Panc1 (cell line): ENCODE results near the gene ST6GALNAC1. TPM values are rescaled to one million over a fixed set of nuclear protein-coding genes. Genes with fewer than 3 reads are reported as not detected.

Experiments
- ATAC-seq: fragments of 200-7000 bp; cut with Tn5 transposase; 2 replicates; pipeline ENCODE4 v1.9.1; 2020; ENCODE audit warnings: mild to moderate bottlenecking, moderate library complexity
- BruUV-seq: library from RNA; stranded (reverse); fragments of 400-500 nt; replicated peaks from 2 replicates; lab custom pipeline; 2021; lab: Mats Ljungman, UMichigan
- CTCF ChIA-PET: fragments of 300-600 bp; sonication (Branson Sonifier 250); formaldehyde crosslinking; loops from one replicate; lab custom pipeline; 2022; ENCODE audit warnings: antibody characterized with exemption; lab: Charles Lee
- POLR2A ChIA-PET: fragments of 300-600 bp; sonication (Branson Sonifier 250); formaldehyde crosslinking; loops from one replicate; lab custom pipeline; 2022; ENCODE audit warnings: antibody characterized with exemption; lab: Charles Lee
- DNase-seq: peaks from one replicate; pipeline ENCODE4 v3.0.0-alpha.2; 2010; ENCODE audit warnings: low read depth, low spot score
- H3K27ac ChIP-seq: 2 replicates; pipeline ENCODE4 v1.5.1; 2011; ENCODE audit warnings: mild to moderate bottlenecking, low read length, inconsistent platforms
- H3K27me3 ChIP-seq: fragments of 200-500 bp; sonication (Bioruptor generic); 2 replicates; pipeline ENCODE4 v1.6.0; 2014; ENCODE audit warnings: low read length, inconsistent platforms; ENCODE audit not compliant: control insufficient read depth, insufficient read depth
- H3K36me3 ChIP-seq: fragments of 200-500 bp; sonication (Bioruptor generic); 2 replicates; pipeline ENCODE4 v1.5.1; 2014; ENCODE audit warnings: inconsistent platforms, mild to moderate bottlenecking, low read length, moderate library complexity; ENCODE audit not compliant: control insufficient read depth, insufficient read depth
- H3K4me1 ChIP-seq: 2 replicates; pipeline ENCODE4 v1.5.1; 2011; ENCODE audit warnings: inconsistent platforms, mild to moderate bottlenecking, low read length, moderate library complexity; ENCODE audit not compliant: control insufficient read depth, insufficient read depth
- H3K4me3 ChIP-seq, 2 experiments: 2 replicates each; pipeline ENCODE4 v1.5.1; 2011 to 2012; ENCODE audit warnings: low read depth in 2 of 2, low read length in 2 of 2, mild to moderate bottlenecking in 2 of 2, inconsistent platforms in 1 of 2, moderate library complexity in 1 of 2
- H3K9me3 ChIP-seq: fragments of 200-500 bp; sonication (Bioruptor generic); 2 replicates; pipeline ENCODE4 v1.5.1; 2014; ENCODE audit warnings: low read depth, mild to moderate bottlenecking, inconsistent platforms, low read length, moderate library complexity; ENCODE audit not compliant: control insufficient read depth, insufficient read depth
- CTCF ChIP-seq: fragments of 450-650 bp; IDR thresholded peaks from 2 replicates; pipeline ENCODE4 v1.5.1; 2017; ENCODE audit warnings: mild to moderate bottlenecking
- POLR2AphosphoS5 ChIP-seq: IDR thresholded peaks from 2 replicates; pipeline ENCODE4 v1.6.1; 2012; ENCODE audit warnings: mild to moderate bottlenecking, low read depth, low read length, moderate library complexity
- REST ChIP-seq, 2 experiments: IDR thresholded peaks; 2 replicates each; pipeline ENCODE4 v1.6.1; 2011 to 2012; ENCODE audit warnings: low read depth in 2 of 2, control low read depth in 1 of 2, low read length in 1 of 2, mild to moderate bottlenecking in 1 of 2, moderate library complexity in 1 of 2; ENCODE audit not compliant: insufficient read depth in 1 of 2
- SIN3A ChIP-seq: IDR thresholded peaks from 2 replicates; pipeline ENCODE4 v1.6.1; 2012; ENCODE audit warnings: low read depth, mild to moderate bottlenecking, low read length, moderate library complexity, borderline replicate concordance; ENCODE audit not compliant: insufficient read depth
- TCF7L2 ChIP-seq: IDR thresholded peaks from 2 replicates; pipeline ENCODE4 v1.6.1; 2011; ENCODE audit warnings: mild to moderate bottlenecking, low read depth, low read length, inconsistent platforms
- in situ Hi-C: cut with HindIII; loops from 2 replicates; pipeline ENCODE4 v1.10.0; 2016; ENCODE audit warnings: low sequenced_read_pairs, low pct_unique_long_range_greater_than_20kb
- intact Hi-C: fragments of 100-400 bp; cut with micrococcal nuclease; formaldehyde crosslinking; loops from one replicate; pipeline ENCODE4 v1.10.0; 2022; ENCODE audit not compliant: unreplicated experiment
- total RNA-seq: library from RNA; stranded (reverse); gene quantifications from one replicate; pipeline ENCODE4 v1.2.1, GENCODE V29; 2021; ENCODE audit not compliant: unreplicated experiment

ST6GALNAC1 gene
- total RNA-seq, 1 experiment from 2014 or later: 0.15 TPM

- POLR2A ChIA-PET: no interaction called here
- intact Hi-C loops: no loop called here
Measured at GRCh38 chr17:76644995-76645394, 1.4 kb upstream of the ST6GALNAC1 start.

GRCh38 chr17:76642994-76643393 lies 563 bp downstream of the ST6GALNAC1 start:
- TF ChIP-seq TCF7L2: no peak
- TF ChIP-seq REST (IDR thresholded peaks at IDR 0.05; ENCODE audit: insufficient read depth in 1 of 2, low read depth in 2 of 2, low read length in 1 of 2): no peak
- TF ChIP-seq POLR2AphosphoS5: no peak
- TF ChIP-seq SIN3A: no peak
- TF ChIP-seq CTCF: no peak
- Histone ChIP-seq H3K9me3 (peaks cover 4% of the 10 kb centered on the region; the same call in 1 of the 2 replicates), H3K4me3 (no peak overlapping the region), H3K36me3 (no peaks in the 10 kb centered on the region), H3K4me1 (no peaks in the 10 kb centered on the region), H3K27ac (no peak overlapping the region), H3K27me3 (no peaks in the 10 kb centered on the region)
- ChIA-PET CTCF (no interaction called here), POLR2A (no interaction called here)
- DNase-seq: no peak
- in situ Hi-C loops: no loop called here
- ATAC-seq: no peak
- BruUV-seq: no TSS peak
- intact Hi-C loops: no loop called here

More at GRCh38 chr17:76644995-76645394, 1.4 kb upstream of the ST6GALNAC1 start:
- ATAC-seq (peak; percentile 52; the same call in 1 of the 2 replicates), DNase-seq (no peak)
- Histone ChIP-seq H3K4me3 (no peak overlapping the region), H3K36me3 (no peaks in the 10 kb centered on the region), H3K9me3 (peaks cover 4% of the 10 kb centered on the region; the same call in 1 of the 2 replicates), H3K27me3 (no peaks in the 10 kb centered on the region), H3K27ac (no peak overlapping the region), H3K4me1 (no peaks in the 10 kb centered on the region)
- TF ChIP-seq SIN3A (no peak), TCF7L2 (no peak), POLR2AphosphoS5 (no peak), CTCF (no peak), REST (IDR thresholded peaks at IDR 0.05; ENCODE audit: insufficient read depth in 1 of 2, low read depth in 2 of 2, low read length in 1 of 2) (no peak)
- no TSS peak for BruUV-seq
- in situ Hi-C loops: no loop called here
- CTCF ChIA-PET: no interaction called here
